GM19043 (cell line): ENCODE data around the gene TXLNG.
A peak's percentile ranks its signal among the peaks of the same experiment; 100 is the strongest.

Source experiments
- ATAC-seq: cut with Tn5 transposase; IDR thresholded peaks from one replicate; pipeline ENCODE4 v1.9.1; 2021; ENCODE audit warnings: low read depth; ENCODE audit not compliant: unreplicated experiment

TXLNG gene

DNA sequence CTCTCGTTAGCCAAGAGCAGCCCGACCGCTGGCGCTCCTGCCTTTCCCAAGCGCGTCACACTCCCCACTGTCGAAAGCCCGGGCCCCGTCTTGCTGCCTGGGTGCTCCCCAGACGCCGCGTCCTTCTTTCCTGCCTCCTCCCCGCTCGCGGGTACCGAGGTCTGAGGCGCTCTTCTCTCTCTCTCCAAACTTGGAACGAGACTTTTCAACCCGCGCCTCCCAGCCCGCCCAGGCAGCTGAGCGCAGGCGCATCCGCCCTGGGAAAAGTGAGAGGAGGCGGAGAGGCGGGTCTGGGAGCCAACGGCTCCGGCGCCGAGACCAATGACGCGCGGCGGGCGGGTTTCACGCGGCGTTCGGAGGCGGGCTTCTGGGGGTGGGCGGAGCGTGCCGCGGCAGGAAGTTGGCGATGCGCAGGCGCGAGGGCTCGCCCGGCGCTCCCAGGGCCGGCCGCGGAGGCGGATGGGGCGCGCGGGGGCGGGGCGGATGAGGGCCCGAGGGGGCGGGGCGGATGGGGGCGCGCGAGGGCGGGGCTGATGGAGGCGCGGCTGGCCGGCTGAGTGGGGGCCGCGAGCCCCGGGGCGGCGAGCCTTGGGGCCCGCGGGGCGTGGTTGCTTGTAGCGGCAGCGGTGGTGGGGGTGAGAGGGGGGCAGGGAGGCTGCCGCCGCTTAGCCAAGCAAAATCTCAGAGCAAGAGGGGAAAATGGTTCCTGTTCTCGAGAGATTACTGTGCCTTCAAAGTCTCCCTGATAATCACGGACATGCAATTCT lies 84.0 kb downstream of the TXLNG start, which contains the start of gene RBBP7:
RBBP7 (minus strand) TSS at position 268 of the 767 bp plus-strand sequence. CDS start 309 bp downstream, outside the sequence.
- peak; percentile 69 for ATAC-seq

DNA sequence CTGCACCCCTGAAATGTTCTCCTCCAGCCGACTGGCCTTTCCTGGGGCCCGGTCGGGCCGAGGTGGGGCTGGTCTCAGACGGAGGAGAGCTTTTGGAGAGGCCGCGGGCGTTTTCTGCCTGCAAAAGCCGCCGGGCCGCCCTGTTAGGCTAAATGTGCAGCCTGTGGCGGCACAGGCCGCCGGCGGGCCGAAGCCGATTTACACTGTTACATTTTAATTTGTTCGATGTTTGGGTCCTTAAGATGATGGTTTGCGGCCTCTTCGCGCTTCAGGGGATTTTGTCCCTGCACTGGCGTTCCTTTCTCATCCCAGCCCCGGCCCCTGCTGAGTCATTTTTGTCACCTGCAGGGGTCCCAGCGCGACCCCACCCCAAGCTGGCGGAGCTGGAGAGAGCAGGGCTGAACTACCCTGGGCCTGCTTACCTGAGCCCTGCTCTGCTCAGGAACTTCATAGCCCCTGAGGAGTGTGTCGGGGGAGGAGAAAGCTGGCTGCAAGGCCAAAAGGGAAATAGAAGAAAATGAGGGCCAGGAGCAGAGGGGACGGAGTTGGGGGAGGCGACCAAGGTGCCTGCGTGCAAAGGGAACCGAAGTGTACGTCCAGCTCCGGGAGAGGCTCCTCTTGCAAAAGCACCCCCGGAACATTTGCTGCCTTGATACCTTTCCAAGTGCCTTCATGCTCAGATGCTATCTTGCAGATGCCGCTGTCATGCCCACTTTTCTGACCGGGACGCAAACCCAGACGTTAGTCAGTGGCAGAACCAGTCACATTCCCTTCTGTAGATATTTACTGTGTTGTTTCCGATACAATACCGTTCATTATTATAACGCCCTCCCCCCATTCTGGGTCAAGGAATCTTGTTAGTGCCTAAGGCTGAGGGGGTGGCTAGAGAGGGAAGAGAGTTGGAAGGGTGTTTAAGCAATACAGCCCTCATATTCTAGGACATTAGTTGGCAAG lies 84.9 kb downstream of the TXLNG start:
- ATAC-seq, result peak; percentile 16

DNA sequence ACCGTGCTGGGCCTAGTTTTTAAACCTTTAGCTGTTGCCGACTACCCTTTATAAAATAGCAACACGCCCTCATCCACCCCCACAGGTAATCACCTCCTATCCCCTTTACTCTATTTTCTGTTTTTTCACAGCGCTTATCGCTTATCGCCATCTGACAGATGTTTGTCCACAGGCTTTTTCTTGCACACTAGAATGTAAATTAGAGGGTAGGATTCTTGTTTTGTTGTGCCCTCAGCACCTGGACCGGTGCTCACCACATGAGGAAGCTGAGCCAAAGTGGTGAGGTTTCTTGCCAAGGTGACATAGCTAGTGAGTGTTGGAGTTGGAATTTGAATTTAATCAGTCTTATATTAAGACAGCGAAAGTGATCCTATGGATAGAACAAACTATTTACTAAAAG lies 86.8 kb downstream of the TXLNG start:
- ATAC-seq, result no peak

DNA sequence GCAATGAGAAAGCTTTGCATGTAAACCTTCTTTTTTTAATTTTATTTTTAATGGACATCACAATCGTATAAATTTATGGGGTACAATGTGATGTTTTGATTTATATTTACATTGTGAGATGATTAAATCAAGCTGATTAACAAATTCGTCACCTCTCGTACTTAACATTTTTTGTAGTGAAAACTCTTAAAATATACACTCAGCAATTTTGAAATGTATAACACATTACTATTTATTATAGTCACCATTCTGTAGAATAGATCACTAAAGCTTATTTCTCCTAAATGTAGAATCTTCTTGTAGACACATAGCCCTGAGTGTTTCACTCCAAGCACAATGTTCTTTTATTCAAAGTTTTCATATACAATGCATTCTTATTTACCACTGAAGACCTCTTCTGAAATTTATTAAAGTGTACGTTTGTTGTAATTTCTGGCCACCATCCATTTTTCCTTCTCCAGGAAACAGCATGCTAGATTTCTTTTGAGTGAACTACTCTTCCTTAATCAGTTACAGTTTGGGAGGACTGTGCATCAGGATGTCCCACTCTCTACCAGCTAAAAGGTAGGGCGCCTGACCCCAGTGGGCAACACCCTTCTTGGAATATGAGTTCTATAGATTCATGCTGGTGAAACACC lies 88.3 kb downstream of the TXLNG start:
- no peak for ATAC-seq

DNA sequence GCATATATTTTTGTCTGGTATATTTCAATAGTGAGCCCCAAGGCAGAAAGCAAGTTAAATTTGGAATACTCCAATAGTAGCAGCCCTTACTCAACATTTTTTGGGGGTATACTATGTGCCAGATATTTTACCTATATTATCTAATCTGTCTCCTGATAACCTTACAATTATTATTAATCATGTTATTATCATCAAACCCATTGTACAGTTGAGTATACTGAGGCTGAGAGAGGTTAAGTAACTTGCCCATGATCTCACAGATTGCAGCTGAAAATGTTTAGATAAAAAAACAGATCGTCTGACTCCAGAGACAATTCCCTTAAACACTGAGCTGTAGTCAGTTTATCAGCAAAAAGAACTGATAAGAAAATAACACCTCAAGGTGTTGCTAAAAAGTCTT lies 90.4 kb downstream of the TXLNG start:
- no peak for ATAC-seq

DNA sequence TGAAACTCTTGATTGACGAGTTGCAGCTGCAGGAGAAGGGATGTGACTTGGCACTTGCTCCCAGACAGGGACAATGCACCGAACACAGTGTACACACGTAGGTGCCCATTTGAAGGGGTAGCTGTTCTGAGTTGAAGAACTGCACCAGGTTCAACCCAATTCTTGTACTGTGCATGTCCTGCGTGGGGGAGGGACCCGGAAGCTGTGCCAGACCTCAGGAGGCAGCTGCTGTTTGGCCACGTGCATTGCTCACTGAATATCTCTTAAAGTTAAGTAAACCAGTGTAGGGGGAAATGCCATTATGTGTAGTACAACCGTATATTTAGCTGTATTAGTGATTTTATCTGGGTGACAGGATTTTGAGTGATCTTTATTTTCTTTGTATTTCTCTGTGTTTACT lies 95.9 kb downstream of the TXLNG start:
- no peak for ATAC-seq

DNA sequence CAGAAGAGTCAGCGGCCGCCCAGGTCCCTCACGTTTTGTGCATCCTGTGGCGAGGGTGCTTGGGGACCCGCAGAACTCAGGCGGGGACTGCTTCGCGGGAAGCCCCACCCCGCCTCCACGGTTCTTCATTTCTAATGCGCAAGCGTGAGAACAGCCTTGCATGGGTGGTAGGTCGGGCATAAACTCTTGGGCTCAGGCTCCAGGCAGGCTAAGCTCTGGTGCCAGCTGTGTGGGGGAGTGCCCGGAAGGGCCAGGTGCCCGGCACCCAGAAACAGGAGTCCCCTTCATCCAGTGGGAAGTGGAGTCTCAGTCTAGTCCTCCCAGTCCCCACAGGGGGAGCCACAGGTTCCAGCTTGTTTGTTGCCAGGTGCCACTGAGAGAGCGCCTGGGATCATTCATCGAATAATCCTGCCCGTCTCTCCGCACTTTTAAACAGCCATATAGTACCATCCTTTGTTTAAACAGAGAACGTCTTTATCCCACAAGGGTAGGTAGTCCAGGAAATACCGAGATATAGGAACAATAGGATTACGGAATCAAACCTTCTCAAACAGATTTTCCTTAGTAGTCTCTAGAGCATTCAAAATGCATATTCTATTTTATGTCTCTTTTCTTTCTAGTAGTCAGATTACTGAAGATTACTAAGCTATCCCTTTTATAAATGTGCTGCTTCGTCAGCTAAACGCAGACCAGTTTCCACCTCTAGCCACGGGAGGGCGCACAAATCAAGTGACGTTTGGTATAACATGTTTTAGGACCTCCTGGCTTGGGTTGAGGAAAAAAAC lies 96.6 kb downstream of the TXLNG start:
- peak; percentile 56 for ATAC-seq

DNA sequence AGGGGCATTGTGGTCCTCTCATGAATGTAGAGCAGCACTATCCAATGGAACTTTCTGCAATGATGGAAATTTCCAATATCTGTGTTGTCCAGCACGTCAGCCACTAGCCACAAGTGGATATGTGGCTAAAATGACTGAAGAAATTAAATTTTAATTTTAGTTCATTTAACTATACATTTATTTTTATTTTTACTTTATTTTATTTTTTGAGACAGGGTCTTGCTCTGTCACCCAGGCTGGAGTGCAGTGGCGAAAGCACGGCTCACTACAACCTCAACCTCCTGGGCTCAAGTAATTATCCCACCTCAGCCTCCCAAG lies 97.2 kb downstream of the TXLNG start:
- ATAC-seq, result no peak

DNA sequence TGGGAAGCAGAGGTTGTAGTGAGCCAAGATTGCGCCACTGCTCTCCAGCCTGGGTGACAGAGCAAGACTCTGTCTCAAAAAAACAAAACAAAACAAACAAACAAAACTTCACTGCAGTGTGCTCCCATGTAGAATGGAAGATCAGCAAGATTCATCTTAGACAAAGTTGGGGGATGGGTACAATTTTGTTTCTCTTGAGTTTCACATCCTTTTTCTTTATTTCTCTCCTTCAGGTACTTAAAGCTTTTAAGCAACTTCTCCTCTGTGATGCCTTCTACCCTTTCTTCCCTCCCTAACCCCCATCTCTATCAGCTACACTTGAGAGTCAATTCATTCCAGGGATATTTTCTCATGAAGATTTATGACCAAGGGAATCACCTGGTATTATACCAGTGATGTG lies 99.4 kb downstream of the TXLNG start:
- ATAC-seq, result no peak

DNA sequence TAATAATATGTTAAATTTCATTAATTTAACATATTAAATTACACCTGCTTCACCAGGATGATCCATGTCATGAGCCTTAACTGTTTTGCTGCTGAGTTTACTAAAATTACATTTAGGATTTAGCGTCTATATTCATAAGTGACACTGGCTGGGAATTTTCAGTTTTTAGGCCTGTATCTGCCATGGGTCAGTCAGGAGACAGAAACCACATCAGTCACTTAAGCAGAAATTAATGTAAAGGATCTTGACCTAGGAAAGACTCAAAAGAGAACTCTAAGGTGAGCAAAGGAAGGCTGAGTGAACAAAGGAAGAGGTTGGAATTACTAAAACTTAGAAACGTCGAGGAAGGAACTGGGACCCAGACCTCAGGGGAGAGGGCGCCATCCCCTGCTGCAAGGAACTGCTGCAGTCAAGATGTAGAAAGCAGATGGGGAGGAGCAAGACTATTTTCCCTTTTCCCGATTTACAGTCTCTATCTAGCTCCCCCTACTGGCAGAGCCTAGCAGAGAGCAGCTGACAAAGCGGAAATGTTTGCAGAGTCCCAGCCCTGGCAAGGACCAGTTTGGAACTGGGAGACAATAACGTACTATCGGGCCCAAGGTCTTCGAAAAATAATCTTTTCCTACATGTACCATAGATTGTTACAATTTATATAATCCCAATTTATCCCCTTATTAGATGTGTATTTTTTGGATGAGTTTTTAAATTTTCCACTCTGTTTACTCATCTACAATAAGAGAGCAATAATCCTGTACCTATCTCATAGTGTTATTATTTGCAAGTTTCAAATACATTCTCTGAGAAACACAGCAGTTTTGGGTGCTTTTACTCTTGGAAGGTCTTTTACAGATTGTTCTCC lies 106.5 kb downstream of the TXLNG start:
- ATAC-seq, result peak; percentile 92
